Measurements from ENCODE around the gene PYGO2. TPM values are rescaled to one million over a fixed set of nuclear protein-coding genes. Genes with fewer than 3 reads are reported as not detected.
A peak's percentile ranks its signal among the peaks of the same experiment; 100 is the strongest.

PYGO2 gene
- total and polyA plus RNA-seq, 2 of the 8 experiments (the other 6 are each of a cell fraction or from before 2014, with no cell fraction given), result 31.0 to 31.6 TPM

DNA sequence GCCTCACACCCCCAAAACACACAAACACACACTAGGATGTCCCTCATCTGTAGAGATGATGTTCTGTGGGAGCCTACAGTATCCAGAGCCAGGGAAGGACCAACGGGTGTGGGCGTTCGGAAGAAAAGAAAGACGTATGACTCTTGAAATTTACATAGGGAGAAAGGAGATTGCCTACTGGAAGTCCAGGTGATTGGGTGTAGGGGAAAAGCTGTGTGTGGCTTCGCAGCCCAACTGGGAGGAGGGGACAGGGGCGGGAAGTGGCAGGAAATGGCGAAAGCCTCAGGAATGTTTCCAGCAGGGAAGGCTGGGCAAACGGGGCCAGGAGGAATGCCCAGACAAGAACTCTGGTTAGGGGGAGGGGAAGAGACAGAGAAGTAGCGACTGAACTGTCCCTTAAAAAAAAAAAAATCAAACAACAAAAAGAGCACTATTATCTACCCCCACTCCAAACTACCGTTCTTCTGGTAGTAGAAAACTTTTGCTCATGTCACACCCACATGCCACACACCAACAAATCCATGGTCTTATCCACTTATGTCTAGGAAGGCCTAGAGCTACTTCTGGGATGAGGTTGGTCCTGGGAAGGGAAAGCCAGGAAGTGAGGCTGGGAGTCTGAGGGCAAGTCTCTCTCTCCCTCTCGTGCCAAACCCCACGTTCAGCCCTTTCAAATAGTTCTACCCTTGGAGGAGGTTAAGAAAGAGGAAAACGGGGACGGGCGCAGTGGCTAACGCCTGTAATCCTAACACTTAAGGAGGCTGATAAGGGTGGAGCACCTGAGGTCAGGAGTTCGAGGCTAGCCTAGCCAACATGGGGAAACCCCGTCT, 11.1 kb upstream of the PYGO2 start (continued):
- TF ChIP-seq TAF7 (optimal IDR thresholded peaks at IDR 0.05; ENCODE audit: borderline replicate concordance, low read depth, low read length), result peak; percentile 75
- TF ChIP-seq EGR1 (IDR thresholded peaks at IDR 0.05; ENCODE audit: borderline replicate concordance, low read depth, low read length), result peak; percentile 71; the same call in 1 of the 2 replicates
- TF ChIP-seq, protein P1, sequence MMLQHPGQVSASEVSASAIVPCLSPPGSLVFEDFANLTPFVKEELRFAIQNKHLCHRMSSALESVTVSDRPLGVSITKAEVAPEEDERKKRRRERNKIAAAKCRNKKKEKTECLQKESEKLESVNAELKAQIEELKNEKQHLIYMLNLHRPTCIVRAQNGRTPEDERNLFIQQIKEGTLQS (IDR thresholded peaks at IDR 0.05; ENCODE audit: insufficient read depth, low read depth, low read length), result no peak
- 0 out of 2 replicates have a peak, but pooled peaks have one; percentile 2 for TF ChIP-seq SP4 (IDR thresholded peaks at IDR 0.05; ENCODE audit: low read length)
- TF ChIP-seq, protein P2, sequence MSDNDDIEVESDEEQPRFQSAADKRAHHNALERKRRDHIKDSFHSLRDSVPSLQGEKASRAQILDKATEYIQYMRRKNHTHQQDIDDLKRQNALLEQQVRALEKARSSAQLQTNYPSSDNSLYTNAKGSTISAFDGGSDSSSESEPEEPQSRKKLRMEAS (IDR thresholded peaks at IDR 0.05), result peak; percentile 30; the same call in 1 of the 2 replicates
- TF ChIP-seq NRF1 (IDR thresholded peaks at IDR 0.05; ENCODE audit: low read depth, low read length), result no peak
- no peak for TF ChIP-seq SRF (IDR thresholded peaks at IDR 0.05; ENCODE audit: low read depth, low read length)
- TF ChIP-seq, protein P3, sequence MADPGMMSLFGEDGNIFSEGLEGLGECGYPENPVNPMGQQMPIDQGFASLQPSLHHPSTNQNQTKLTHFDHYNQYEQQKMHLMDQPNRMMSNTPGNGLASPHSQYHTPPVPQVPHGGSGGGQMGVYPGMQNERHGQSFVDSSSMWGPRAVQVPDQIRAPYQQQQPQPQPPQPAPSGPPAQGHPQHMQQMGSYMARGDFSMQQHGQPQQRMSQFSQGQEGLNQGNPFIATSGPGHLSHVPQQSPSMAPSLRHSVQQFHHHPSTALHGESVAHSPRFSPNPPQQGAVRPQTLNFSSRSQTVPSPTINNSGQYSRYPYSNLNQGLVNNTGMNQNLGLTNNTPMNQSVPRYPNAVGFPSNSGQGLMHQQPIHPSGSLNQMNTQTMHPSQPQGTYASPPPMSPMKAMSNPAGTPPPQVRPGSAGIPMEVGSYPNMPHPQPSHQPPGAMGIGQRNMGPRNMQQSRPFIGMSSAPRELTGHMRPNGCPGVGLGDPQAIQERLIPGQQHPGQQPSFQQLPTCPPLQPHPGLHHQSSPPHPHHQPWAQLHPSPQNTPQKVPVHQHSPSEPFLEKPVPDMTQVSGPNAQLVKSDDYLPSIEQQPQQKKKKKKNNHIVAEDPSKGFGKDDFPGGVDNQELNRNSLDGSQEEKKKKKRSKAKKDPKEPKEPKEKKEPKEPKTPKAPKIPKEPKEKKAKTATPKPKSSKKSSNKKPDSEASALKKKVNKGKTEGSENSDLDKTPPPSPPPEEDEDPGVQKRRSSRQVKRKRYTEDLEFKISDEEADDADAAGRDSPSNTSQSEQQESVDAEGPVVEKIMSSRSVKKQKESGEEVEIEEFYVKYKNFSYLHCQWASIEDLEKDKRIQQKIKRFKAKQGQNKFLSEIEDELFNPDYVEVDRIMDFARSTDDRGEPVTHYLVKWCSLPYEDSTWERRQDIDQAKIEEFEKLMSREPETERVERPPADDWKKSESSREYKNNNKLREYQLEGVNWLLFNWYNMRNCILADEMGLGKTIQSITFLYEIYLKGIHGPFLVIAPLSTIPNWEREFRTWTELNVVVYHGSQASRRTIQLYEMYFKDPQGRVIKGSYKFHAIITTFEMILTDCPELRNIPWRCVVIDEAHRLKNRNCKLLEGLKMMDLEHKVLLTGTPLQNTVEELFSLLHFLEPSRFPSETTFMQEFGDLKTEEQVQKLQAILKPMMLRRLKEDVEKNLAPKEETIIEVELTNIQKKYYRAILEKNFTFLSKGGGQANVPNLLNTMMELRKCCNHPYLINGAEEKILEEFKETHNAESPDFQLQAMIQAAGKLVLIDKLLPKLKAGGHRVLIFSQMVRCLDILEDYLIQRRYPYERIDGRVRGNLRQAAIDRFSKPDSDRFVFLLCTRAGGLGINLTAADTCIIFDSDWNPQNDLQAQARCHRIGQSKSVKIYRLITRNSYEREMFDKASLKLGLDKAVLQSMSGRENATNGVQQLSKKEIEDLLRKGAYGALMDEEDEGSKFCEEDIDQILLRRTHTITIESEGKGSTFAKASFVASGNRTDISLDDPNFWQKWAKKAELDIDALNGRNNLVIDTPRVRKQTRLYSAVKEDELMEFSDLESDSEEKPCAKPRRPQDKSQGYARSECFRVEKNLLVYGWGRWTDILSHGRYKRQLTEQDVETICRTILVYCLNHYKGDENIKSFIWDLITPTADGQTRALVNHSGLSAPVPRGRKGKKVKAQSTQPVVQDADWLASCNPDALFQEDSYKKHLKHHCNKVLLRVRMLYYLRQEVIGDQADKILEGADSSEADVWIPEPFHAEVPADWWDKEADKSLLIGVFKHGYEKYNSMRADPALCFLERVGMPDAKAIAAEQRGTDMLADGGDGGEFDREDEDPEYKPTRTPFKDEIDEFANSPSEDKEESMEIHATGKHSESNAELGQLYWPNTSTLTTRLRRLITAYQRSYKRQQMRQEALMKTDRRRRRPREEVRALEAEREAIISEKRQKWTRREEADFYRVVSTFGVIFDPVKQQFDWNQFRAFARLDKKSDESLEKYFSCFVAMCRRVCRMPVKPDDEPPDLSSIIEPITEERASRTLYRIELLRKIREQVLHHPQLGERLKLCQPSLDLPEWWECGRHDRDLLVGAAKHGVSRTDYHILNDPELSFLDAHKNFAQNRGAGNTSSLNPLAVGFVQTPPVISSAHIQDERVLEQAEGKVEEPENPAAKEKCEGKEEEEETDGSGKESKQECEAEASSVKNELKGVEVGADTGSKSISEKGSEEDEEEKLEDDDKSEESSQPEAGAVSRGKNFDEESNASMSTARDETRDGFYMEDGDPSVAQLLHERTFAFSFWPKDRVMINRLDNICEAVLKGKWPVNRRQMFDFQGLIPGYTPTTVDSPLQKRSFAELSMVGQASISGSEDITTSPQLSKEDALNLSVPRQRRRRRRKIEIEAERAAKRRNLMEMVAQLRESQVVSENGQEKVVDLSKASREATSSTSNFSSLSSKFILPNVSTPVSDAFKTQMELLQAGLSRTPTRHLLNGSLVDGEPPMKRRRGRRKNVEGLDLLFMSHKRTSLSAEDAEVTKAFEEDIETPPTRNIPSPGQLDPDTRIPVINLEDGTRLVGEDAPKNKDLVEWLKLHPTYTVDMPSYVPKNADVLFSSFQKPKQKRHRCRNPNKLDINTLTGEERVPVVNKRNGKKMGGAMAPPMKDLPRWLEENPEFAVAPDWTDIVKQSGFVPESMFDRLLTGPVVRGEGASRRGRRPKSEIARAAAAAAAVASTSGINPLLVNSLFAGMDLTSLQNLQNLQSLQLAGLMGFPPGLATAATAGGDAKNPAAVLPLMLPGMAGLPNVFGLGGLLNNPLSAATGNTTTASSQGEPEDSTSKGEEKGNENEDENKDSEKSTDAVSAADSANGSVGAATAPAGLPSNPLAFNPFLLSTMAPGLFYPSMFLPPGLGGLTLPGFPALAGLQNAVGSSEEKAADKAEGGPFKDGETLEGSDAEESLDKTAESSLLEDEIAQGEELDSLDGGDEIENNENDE (IDR thresholded peaks at IDR 0.05; ENCODE audit: insufficient replicate concordance, low read length), result no peak

Measured in H1 (cell line).